ENCODE results near the gene LRRC30. TPM values are rescaled to one million over a fixed set of nuclear protein-coding genes. Genes with fewer than 3 reads are reported as not detected.

LRRC30 gene
- total RNA-seq, 2 donors from 2014 or later, result not detected

Other genes starting within 250 kb of the LRRC30 start
- gene LAMA1, start 113.3 kb upstream of the LRRC30 start, total RNA-seq, result 10 to 100 TPM in 1 of 2 donors, 1 to 10 TPM in 1; 6.9 to 13.4 TPM

Measured in left colon (tissue), 2 donors.